Measurements from ENCODE around the gene TMPRSS6.

The TMPRSS6 gene

DNA sequence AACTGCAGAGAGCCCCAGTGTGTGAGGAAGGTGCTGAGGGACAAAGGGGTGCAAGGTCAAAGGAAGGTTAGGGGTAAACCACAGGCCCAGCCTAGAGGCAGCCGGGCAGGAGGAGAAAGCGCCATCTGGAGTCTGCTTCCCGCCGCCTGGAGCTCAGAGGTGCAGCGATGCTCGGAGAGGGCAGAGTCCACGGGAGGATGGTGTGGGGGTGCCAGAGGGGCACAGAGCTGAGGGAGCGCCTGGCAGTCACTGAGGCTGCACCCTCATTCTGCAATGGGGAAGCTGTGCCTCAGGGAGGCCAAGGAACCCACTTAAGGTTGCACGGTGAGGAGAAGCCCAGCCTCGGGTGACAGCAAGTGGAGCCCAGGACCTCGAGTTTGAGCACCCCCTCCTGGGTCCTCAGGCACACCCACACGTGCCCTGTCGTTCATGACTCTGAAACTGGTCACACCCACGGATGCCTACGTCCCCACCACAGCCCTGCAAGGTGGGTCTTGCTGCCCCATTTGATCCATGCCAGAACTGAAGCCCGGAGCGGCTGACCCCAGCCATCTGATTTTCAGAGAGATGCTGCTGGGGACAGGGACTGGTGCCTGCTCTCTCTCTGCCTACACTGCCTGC lies 38.6 kb upstream of the TMPRSS6 start:
- no peak overlapping the region for H3K27ac ChIP-seq (ENCODE audit: low read depth, low read length)
- H3K4me2 ChIP-seq (ENCODE audit: low read length): no peak overlapping the region
- DNase-seq: no peak
- no peak overlapping the region for H3K56ac ChIP-seq (ENCODE audit: low read length)
- peaks cover 2% of the 10 kb centered on the region for H3K4me1 ChIP-seq (ENCODE audit: control insufficient read depth, low read depth, low read length)
- H3K4ac ChIP-seq (ENCODE audit: low read depth, low read length): no peak overlapping the region
- H2AK5ac ChIP-seq (ENCODE audit: low read length): no peak overlapping the region
- no peaks in the 10 kb centered on the region for H3K79me2 ChIP-seq (ENCODE audit: control insufficient read depth, insufficient read depth, low read length)
- H4K8ac ChIP-seq (ENCODE audit: low read depth, low read length): no peak overlapping the region
- H3K9ac ChIP-seq (ENCODE audit: low read length): no peak overlapping the region
- no peak overlapping the region for H3K4me3 ChIP-seq (ENCODE audit: low read length)
- WGBS (ENCODE audit: extremely low coverage, insufficient coverage, low lambda C conversion rate): no CpG with 5 or more reads among the region's 17 CpGs
- H3K18ac ChIP-seq (ENCODE audit: low read length): no peak overlapping the region
- H2BK5ac ChIP-seq (ENCODE audit: low read length): no peak overlapping the region
- H4K5ac ChIP-seq (ENCODE audit: low read length): no peak overlapping the region
- no peak overlapping the region for H2BK15ac ChIP-seq (replicated peaks; ENCODE audit: low read depth)
- H2BK120ac ChIP-seq (ENCODE audit: low read depth, low read length): no peak overlapping the region
- no peaks in the 10 kb centered on the region for H3K36me3 ChIP-seq (ENCODE audit: control insufficient read depth, insufficient read depth, low read length)
- H3K79me1 ChIP-seq (ENCODE audit: low read length): no peaks in the 10 kb centered on the region
- no peak overlapping the region for H3K23ac ChIP-seq (ENCODE audit: low read length)
- no peaks in the 10 kb centered on the region for H3K27me3 ChIP-seq (ENCODE audit: insufficient read depth, low read length, poor library complexity)

DNA sequence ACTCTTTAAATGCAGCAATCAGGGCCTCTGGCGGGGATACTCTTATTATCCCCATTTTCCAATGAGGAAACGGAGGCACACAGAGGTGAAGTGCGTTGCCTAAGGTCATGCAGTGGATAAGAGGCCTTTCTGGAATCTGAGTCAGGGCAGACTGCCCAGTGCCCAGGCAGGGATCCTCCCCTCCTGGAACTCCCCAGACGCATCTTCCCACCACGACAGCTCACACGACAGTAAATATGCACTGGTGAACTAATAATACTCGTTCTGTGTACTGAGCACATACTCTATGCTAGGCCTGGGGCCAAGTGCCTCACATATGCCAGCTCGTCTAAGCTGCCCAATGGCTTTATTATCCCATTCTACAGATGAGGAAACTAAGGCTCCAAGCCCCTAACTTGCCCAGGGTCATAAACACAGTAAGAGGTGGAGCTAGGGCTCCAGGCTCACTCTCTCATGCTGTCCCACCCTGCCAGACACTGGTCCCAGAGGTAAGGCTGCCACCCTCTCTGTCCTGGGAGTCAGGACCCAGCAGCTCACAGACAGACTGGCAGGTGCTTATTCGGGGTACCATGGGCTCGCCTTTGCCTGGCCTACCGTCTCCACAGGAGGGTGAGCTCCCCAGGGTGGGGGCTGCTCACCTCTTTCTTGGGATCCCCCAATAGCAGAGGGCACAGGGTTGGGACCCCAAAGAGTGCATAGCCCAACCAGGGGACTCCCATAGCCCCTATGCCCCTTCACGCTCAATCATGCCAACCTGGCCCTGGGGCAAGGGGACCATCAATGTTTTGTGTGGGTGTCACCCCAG lies 37.9 kb upstream of the TMPRSS6 start:
- Histone ChIP-seq H2AK5ac (ENCODE audit: low read length) (no peak overlapping the region), H3K23ac (ENCODE audit: low read length) (no peak overlapping the region), H3K36me3 (ENCODE audit: control insufficient read depth, insufficient read depth, low read length) (no peaks in the 10 kb centered on the region), H3K4me2 (ENCODE audit: low read length) (no peak overlapping the region), H3K56ac (ENCODE audit: low read length) (no peak overlapping the region), H3K79me1 (ENCODE audit: low read length) (no peaks in the 10 kb centered on the region), H3K27me3 (ENCODE audit: insufficient read depth, low read length, poor library complexity) (no peaks in the 10 kb centered on the region), H3K4ac (ENCODE audit: low read depth, low read length) (no peak overlapping the region), H3K4me3 (ENCODE audit: low read length) (no peak overlapping the region), H3K9ac (ENCODE audit: low read length) (no peak overlapping the region), H3K79me2 (ENCODE audit: control insufficient read depth, insufficient read depth, low read length) (no peaks in the 10 kb centered on the region), H3K4me1 (ENCODE audit: control insufficient read depth, low read depth, low read length) (peaks cover 2% of the 10 kb centered on the region), H2BK5ac (ENCODE audit: low read length) (no peak overlapping the region), H3K27ac (ENCODE audit: low read depth, low read length) (no peak overlapping the region), H2BK120ac (ENCODE audit: low read depth, low read length) (no peak overlapping the region), H3K18ac (ENCODE audit: low read length) (no peak overlapping the region), H4K5ac (ENCODE audit: low read length) (no peak overlapping the region), H2BK15ac (replicated peaks; ENCODE audit: low read depth) (no peak overlapping the region), H4K8ac (ENCODE audit: low read depth, low read length) (no peak overlapping the region)
- DNase-seq: no peak
- no CpG with 5 or more reads among the region's 12 CpGs for WGBS (ENCODE audit: extremely low coverage, insufficient coverage, low lambda C conversion rate)

DNA sequence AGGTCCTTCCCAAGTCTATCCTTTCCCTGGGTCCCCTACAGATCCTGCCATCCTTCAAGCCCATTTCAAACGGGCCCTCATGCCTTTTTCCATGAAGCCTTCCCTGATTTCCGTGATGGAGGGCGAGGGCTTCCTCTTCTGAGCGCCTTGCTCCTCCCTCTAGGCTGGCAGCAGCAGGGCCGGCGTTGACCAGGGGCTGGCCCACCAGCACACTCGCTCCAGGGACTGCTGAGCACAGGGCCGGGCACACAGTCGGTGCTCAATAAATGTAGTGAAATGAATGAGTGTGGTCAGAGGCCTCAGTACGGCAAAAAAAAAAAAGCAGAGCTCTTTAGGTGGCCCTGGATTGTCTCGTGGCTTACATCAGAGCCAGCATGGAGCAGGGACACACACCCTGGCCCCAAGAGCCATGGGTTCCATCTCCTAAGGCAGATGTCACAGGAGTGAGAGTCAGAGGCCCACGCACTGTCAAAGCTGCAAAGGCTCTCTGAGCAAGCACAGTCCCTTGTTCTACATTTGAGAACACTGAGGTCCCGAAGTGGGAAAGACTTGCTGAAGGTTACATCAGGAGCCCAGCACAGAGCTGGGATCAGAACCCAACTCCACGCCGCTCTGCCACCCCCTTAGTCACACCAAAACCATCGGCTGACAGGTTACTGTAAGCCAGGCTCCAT lies 37.1 kb upstream of the TMPRSS6 start:
- DNase-seq: no peak
- Histone ChIP-seq H4K8ac (ENCODE audit: low read depth, low read length) (no peak overlapping the region), H3K79me2 (ENCODE audit: control insufficient read depth, insufficient read depth, low read length) (no peaks in the 10 kb centered on the region), H2BK5ac (ENCODE audit: low read length) (no peak overlapping the region), H2AK5ac (ENCODE audit: low read length) (no peak overlapping the region), H3K4me1 (ENCODE audit: control insufficient read depth, low read depth, low read length) (peaks cover 2% of the 10 kb centered on the region), H3K56ac (ENCODE audit: low read length) (no peak overlapping the region), H3K4me2 (ENCODE audit: low read length) (no peak overlapping the region), H2BK120ac (ENCODE audit: low read depth, low read length) (no peak overlapping the region), H3K27me3 (ENCODE audit: insufficient read depth, low read length, poor library complexity) (no peaks in the 10 kb centered on the region), H3K9ac (ENCODE audit: low read length) (no peak overlapping the region), H3K27ac (ENCODE audit: low read depth, low read length) (no peak overlapping the region), H4K5ac (ENCODE audit: low read length) (no peak overlapping the region), H3K23ac (ENCODE audit: low read length) (no peak overlapping the region), H2BK15ac (replicated peaks; ENCODE audit: low read depth) (no peak overlapping the region), H3K79me1 (ENCODE audit: low read length) (no peaks in the 10 kb centered on the region), H3K18ac (ENCODE audit: low read length) (no peak overlapping the region), H3K4me3 (ENCODE audit: low read length) (no peak overlapping the region), H3K36me3 (ENCODE audit: control insufficient read depth, insufficient read depth, low read length) (no peaks in the 10 kb centered on the region), H3K4ac (ENCODE audit: low read depth, low read length) (no peak overlapping the region)
- WGBS (ENCODE audit: extremely low coverage, insufficient coverage, low lambda C conversion rate): no CpG with 5 or more reads among the region's 16 CpGs

DNA sequence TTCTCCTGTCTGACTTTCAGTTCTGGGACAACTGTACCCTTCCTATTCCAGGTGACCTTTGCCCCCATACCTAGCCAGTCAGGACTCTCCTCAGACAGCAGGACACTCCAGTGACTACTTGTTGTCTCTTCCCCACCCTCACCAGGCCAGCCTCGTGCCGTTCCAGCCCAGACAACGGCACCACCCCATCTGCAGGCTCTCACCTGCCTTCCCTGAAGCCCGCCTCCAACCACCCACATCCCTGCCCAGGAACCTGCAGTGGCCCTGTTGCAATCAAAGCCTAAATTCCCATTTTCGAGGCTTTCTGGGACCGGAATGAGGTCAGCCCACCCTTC lies 36.5 kb upstream of the TMPRSS6 start:
- no peak overlapping the region for H3K9ac ChIP-seq (ENCODE audit: low read length)
- no peak overlapping the region for H3K56ac ChIP-seq (ENCODE audit: low read length)
- DNase-seq: no peak
- H4K8ac ChIP-seq (ENCODE audit: low read depth, low read length): no peak overlapping the region
- H3K36me3 ChIP-seq (ENCODE audit: control insufficient read depth, insufficient read depth, low read length): no peaks in the 10 kb centered on the region
- no peak overlapping the region for H3K27ac ChIP-seq (ENCODE audit: low read depth, low read length)
- no peak overlapping the region for H3K4ac ChIP-seq (ENCODE audit: low read depth, low read length)
- no peak overlapping the region for H3K18ac ChIP-seq (ENCODE audit: low read length)
- no peak overlapping the region for H2BK15ac ChIP-seq (replicated peaks; ENCODE audit: low read depth)
- H3K27me3 ChIP-seq (ENCODE audit: insufficient read depth, low read length, poor library complexity): no peaks in the 10 kb centered on the region
- no peak overlapping the region for H3K4me3 ChIP-seq (ENCODE audit: low read length)
- H3K23ac ChIP-seq (ENCODE audit: low read length): no peak overlapping the region
- H3K79me2 ChIP-seq (ENCODE audit: control insufficient read depth, insufficient read depth, low read length): no peaks in the 10 kb centered on the region
- H2AK5ac ChIP-seq (ENCODE audit: low read length): no peak overlapping the region
- WGBS (ENCODE audit: extremely low coverage, insufficient coverage, low lambda C conversion rate): no CpG with 5 or more reads among the region's 6 CpGs
- no peak overlapping the region for H2BK120ac ChIP-seq (ENCODE audit: low read depth, low read length)
- no peak overlapping the region for H2BK5ac ChIP-seq (ENCODE audit: low read length)
- H4K5ac ChIP-seq (ENCODE audit: low read length): no peak overlapping the region
- H3K79me1 ChIP-seq (ENCODE audit: low read length): no peaks in the 10 kb centered on the region
- H3K4me1 ChIP-seq (ENCODE audit: control insufficient read depth, low read depth, low read length): peaks cover 2% of the 10 kb centered on the region
- no peak overlapping the region for H3K4me2 ChIP-seq (ENCODE audit: low read length)

DNA sequence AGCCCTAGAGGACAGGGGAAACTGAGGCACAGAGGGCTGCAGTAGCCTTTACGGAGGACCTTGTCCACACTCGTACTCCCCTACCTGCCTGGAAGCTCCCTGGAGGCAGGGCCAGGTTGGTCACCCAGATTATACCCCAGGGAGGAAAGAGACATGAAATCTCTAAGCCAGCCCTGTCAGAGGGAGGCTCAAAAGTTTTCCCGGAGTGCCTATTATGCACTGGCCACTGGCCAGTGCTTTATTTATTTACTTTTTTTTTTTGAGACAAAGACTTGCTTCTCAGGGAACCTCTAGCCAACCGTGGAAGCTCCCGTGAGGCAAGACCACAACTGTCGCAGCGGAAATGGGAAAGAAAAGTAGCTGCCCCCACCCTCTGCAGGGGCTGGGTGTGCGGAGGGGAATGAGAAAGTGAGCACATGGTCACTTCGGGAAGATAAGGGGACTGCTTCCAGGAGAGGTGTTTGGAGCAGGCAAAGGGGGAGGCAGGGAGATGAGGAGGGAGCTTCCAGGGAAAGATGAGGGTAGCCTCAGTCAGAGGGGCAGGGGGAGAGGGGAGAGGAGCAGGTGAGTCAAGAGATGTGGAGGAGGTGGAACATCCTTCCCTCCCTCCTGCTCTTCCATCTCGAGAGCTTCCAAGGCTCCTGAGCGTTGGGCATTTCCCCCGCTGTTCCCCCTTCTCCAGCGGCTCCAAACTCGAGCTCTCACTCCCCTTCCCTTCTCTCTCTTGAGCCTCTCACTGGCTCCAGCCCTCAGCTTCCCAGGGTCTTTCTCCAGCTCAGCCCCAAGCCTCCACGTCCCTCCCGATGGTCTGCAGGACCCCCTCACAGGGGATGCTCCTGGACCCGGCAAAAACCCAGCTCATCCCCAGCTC lies 35.9 kb upstream of the TMPRSS6 start:
- H2BK15ac ChIP-seq (replicated peaks; ENCODE audit: low read depth): no peak overlapping the region
- H3K79me2 ChIP-seq (ENCODE audit: control insufficient read depth, insufficient read depth, low read length): no peaks in the 10 kb centered on the region
- no peak for DNase-seq

More for the DNA sequence above, 35.9 kb upstream of the TMPRSS6 start:
- peak overlapping the region; percentile 42 for H3K56ac ChIP-seq (ENCODE audit: low read length)
- H3K79me1 ChIP-seq (ENCODE audit: low read length): no peaks in the 10 kb centered on the region
- no peak overlapping the region for H3K4me3 ChIP-seq (ENCODE audit: low read length)
- no peak overlapping the region for H2AK5ac ChIP-seq (ENCODE audit: low read length)
- H3K4me1 ChIP-seq (ENCODE audit: control insufficient read depth, low read depth, low read length): peaks cover 2% of the 10 kb centered on the region
- H3K9ac ChIP-seq (ENCODE audit: low read length): no peak overlapping the region
- no peak overlapping the region for H2BK120ac ChIP-seq (ENCODE audit: low read depth, low read length)
- no peak overlapping the region for H4K8ac ChIP-seq (ENCODE audit: low read depth, low read length)
- H2BK5ac ChIP-seq (ENCODE audit: low read length): no peak overlapping the region
- no peak overlapping the region for H3K23ac ChIP-seq (ENCODE audit: low read length)
- H4K5ac ChIP-seq (ENCODE audit: low read length): no peak overlapping the region
- no peaks in the 10 kb centered on the region for H3K27me3 ChIP-seq (ENCODE audit: insufficient read depth, low read length, poor library complexity)
- no peaks in the 10 kb centered on the region for H3K36me3 ChIP-seq (ENCODE audit: control insufficient read depth, insufficient read depth, low read length)
- no peak overlapping the region for H3K27ac ChIP-seq (ENCODE audit: low read depth, low read length)
- no CpG with 5 or more reads among the region's 17 CpGs for WGBS (ENCODE audit: extremely low coverage, insufficient coverage, low lambda C conversion rate)
- no peak overlapping the region for H3K18ac ChIP-seq (ENCODE audit: low read length)
- no peak overlapping the region for H3K4me2 ChIP-seq (ENCODE audit: low read length)
- H3K4ac ChIP-seq (ENCODE audit: low read depth, low read length): no peak overlapping the region
